COLO668 (cell line): ENCODE measurements around the gene ADRB1.

ENCODE experiments used
- DNase-seq: peaks from one replicate; lab custom pipeline; 2025; ENCODE audit not compliant: unreplicated experiment; lab: John Stamatoyannopoulos, UW

ADRB1 gene

GRCh38 chr10:114043532-114044246 lies at the start of gene ADRB1:
ADRB1 (plus strand) TSS chr10:114043866; CDS start chr10:114044133, 267 bp downstream.
- peak; percentile 74 for DNase-seq

GRCh38 chr10:113995201-113995600 lies 48.5 kb upstream of the ADRB1 start:
- no peak for DNase-seq

DNA sequence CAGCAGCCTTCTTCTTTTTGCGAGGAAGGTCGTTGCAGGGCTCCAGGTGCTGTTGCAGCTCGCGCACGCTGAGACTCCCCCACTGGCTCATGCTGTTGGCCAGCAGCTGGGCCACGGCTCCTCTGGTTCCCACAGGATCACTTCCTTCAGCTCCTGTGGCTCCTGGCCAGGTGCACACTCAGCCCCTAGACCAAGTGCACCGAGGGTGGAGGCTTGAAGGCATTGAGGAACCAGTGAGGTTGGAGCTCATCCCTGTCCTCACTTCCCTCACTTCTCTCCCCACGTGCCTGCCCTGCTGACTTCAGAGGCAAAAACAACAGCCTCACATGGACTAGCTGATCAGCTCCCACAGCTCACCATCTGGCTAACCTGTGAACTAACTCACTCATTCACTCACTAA lies 46.2 kb upstream of the ADRB1 start:
- DNase-seq = no peak

GRCh38 chr10:113999531-113999930 lies 44.1 kb upstream of the ADRB1 start:
- no peak for DNase-seq

DNA sequence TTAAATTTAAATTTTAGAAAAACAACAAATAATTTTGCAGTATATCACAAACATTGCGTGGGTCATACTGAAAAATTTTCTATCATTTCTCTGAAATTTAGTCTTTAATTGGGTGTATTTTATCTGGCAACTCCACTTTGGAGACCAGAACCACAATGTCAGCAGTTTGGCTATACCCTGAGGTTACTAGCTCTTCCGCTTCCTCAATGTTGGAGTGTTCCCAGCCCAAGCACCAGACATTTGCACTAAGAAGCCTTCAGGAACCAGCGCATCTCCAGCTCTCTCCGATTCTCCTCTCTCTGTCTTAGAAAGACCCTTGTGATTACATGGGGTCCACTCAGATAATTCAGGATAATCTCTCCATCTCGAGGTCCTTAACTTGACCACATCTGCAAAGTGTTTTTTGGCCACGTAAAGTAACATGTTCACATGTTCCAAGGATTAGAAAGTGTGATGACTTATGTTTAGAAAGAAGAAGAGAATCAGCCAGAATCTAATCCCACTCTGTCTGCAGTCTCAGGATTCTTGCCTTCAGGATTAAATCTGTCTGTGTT lies 43.1 kb upstream of the ADRB1 start:
- DNase-seq = no peak

- no peak for DNase-seq
Observed at GRCh38 chr10:114002422-114002821, 41.2 kb upstream of the ADRB1 start.

DNA sequence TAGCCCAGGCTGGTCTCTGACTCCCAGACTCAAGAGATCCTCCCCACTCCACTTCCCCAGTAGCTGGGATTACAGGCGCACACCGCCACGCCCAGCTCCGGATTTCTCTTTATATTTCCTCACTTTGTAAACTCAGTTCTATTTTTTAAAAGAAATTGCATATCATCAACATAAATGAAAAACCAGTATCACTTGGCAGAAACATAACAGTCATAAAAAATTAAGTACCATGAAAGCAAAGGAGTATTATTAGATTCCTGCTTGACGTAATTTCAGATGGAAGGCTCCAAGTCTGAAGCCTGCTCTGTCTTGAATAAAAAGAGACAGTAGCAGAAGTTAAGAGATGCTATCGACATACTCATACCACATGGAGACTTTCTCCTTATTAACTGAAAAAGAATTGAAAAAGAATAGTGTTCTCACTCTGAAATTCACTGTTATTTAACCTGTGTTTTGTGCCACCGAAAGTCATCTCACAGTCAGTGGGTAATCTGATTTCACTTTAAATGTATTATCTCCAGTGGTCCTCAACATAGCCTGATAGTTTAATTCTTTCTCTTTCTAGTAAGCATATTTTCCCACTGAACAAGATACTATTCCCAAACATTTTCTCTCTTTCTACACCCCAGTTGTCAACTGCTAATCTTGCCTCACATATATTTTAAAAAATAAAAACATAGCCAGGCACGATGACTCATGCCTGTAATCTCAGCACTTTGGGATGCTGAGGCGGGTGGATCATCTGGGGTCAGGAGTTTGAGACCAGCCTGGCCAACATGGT lies 40.3 kb upstream of the ADRB1 start:
- DNase-seq = no peak

DNA sequence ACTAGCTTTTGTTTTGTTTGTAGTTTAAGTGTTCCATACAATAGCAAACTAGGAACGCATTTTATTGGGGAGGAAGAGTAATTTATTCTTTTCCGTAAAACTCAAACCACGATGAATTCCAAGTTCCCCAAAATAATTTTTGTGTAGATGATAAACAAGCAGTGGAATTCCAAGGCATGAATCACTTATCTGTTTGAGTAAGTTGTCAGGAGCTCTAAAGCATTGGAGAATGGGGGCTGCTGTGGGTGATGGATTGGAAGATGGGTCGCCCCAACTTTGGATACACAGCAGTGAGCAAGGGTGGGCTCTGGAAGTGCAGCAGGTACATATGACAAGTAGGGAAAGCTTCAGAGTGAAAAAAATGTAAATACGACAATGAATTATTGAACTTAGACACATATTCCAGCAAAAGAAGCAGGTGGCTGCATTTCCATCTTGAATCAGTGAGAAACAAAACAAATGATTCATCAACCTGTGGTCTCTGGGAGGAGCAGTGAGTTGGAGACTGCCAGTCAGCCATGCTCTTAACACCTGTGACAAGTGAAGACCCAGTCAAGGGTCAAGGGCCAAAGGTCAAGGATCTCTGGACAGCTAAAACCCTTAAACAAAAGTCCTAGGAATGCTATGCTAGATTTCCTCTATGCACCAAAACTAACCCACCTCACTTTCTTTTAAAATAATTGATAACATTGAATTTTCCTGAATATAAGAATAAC lies 34.2 kb upstream of the ADRB1 start:
- no peak for DNase-seq

- DNase-seq = no peak
Observed at GRCh38 chr10:114010316-114010715, 33.4 kb upstream of the ADRB1 start.

DNA sequence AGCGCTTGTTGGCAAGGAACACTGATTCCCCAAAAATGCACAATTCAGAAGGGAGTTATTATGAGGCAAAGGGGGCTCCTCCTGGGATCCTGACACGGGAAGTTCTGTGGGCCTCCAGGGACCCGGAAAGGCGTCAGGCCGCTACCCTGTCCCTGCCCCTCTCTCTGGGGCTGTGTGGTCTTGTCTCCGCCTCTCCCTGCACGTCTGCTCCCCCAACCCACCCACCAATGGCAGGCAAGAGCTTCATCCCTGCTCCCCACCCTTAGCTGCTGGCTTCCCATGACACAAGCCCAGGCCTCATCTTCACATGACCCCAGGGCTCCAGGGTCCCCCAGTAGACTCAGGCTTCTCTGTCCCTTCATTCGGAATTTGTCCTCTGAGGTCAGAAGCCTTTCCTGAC lies 31.0 kb upstream of the ADRB1 start:
- no peak for DNase-seq

DNA sequence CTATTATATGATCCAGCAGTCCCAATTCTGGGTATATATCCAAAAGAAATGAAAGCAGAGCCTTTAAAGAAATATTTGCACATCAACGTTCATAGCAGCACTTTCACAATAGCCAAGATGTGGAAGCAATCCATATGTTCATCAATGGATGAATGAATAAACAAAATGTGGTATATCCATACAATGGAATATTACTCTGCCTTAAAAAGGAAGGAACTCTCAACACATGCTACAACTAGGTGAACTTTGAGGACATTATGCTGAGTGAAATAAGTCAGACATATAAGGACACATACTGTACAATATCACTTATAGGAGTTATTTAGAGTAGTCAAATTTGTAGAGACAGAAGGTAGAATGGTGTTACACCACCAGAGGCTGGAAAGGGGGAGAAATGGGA lies 28.0 kb upstream of the ADRB1 start:
- no peak for DNase-seq

DNA sequence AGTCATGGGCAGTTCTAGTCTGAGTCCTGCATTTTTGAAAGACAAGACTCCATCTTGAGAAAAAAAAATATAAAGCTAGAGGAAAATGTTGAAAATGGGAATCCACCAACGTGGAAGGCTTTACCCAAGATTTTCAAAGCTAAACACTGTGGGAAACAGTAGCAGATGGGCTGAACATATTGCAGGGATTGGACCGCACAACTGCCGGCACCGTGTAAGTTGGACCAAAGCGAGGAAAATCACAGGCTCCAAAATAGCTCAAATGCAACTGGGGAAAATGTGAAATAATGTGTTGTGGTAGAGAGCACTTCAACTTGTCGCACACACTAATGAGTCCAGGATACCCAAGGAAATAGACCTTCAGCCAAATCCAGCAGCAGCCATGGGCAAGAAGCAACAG lies 26.4 kb upstream of the ADRB1 start:
- DNase-seq = no peak

GRCh38 chr10:114017873-114018272 lies 25.8 kb upstream of the ADRB1 start:
- no peak for DNase-seq

GRCh38 chr10:114019226-114019625 lies 24.4 kb upstream of the ADRB1 start:
- no peak for DNase-seq

GRCh38 chr10:114021154-114021553 lies 22.5 kb upstream of the ADRB1 start:
- no peak for DNase-seq

- no peak for DNase-seq
Observed at GRCh38 chr10:114021717-114022680, 21.7 kb upstream of the ADRB1 start.

GRCh38 chr10:114022766-114023597 lies 20.7 kb upstream of the ADRB1 start:
- no peak for DNase-seq

DNA sequence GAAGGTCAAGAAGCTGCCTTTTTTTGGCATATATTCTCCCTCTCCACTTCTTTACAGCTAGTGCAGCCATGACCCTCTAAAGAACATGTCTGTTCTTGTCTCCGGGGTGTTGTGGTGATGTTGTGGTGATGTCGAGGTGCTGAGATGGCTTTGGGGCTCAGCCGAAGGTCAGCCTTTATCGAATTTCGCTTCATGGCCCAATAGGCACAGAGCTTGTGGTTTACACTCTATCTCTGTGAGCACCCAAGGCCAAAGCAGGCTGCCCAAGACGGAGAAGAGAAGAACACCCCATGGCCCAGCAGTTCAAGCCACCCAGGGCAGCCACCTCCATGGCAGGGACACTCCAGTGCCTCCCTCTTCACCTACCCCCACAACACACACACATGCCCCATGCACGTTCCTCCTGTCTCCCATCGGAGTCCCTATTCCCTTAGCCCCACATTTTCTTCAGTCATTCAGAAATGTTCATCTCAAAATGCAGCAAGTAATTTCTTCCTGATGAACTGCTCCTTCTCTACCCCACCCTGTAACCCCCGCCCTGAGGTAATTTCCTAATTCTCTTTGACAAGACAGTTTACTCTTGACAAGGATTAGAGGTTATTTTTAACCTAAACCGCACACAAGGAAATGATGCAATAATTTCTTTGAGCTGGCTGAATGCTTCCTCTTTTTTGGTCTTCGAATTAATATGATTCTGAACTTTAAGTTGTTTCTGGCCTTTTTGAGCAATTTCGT lies 18.6 kb upstream of the ADRB1 start:
- DNase-seq = no peak

- DNase-seq = no peak
Observed at GRCh38 chr10:114025611-114026130, 18.0 kb upstream of the ADRB1 start.
